ENCODE measurements around the gene CYP4F22.

- no peak for TF ChIP-seq CTCF (IDR thresholded peaks at IDR 0.05)
- TF ChIP-seq POLR2A (IDR thresholded peaks at IDR 0.05) = no peak
Measured at GRCh38 chr19:15563325-15563794, 55.0 kb downstream of the CYP4F22 start.
